ENCODE measurements around the gene VPREB3.
"Not testable (repeated sequence)": the region's sequence is repeated elsewhere in the genome, so short reads cannot be mapped to it uniquely, and the experiment has no call there.

Gene VPREB3

DNA sequence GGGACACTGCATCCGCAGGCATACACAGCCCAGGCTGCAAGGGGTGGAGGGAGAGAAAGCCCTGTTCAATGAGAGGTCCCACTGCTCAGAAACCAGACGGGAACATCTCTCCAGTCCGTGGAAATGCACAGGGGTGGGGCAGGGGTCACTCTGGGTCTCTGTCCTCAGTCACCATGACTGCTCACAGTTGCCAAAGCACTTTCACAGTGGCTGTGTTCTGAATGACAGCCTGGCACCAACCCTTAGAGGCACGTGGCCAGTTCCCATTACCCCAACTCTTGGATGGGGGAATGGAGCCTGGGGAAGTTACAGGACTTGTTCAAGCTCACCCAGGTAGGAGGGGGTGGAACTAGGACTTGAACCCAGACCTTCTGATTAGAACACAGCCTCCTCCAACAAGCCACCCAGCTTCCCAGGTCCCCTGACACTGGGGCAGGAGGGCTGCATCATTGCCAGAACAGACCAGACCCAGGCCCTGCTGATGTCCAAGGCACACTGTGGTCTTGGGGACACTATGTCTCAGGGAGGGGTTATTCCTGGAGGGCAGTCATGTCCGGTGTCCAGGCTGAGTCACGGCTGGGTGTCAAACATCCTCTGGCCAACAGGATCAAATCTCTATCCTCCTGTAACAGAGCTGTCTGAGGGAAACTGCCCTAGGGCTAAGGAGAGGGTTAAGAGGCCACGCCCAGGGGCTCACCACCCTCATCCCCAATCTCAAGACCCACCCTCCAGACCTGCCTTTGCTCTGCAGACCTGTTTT is 11.5 kb downstream of the VPREB3 start:
- no peak overlapping the region for H3K9ac ChIP-seq (ENCODE audit: low read length)
- H3K9me3 ChIP-seq (ENCODE audit: control insufficient read depth, low read length), result no peaks in the 10 kb centered on the region
- H3K36me3 ChIP-seq (ENCODE audit: control insufficient read depth, insufficient read depth, low read length), result peaks cover 15% of the 10 kb centered on the region
- H3K4me1 ChIP-seq (ENCODE audit: control insufficient read depth, insufficient read depth, low read length), result peaks cover 10% of the 10 kb centered on the region
- no peaks in the 10 kb centered on the region for H3K27me3 ChIP-seq (ENCODE audit: control insufficient read depth, insufficient read depth, low read length)
- no peak overlapping the region for H3K4me3 ChIP-seq (ENCODE audit: low read length)

- H3K27me3 ChIP-seq (ENCODE audit: control insufficient read depth, insufficient read depth, low read length), result no peaks in the 10 kb centered on the region
- no peaks in the 10 kb centered on the region for H3K4me1 ChIP-seq (ENCODE audit: control insufficient read depth, insufficient read depth, low read length)
- no peaks in the 10 kb centered on the region for H3K36me3 ChIP-seq (ENCODE audit: control insufficient read depth, insufficient read depth, low read length)
- no peak overlapping the region for H3K4me3 ChIP-seq (ENCODE audit: low read length)
- no peaks in the 10 kb centered on the region for H3K9me3 ChIP-seq (ENCODE audit: control insufficient read depth, low read length)
- no peak overlapping the region for H3K9ac ChIP-seq (ENCODE audit: low read length)
These were observed 16.5 kb downstream of the VPREB3 start for GRCh38 chr22:23737696-23738095.

DNA sequence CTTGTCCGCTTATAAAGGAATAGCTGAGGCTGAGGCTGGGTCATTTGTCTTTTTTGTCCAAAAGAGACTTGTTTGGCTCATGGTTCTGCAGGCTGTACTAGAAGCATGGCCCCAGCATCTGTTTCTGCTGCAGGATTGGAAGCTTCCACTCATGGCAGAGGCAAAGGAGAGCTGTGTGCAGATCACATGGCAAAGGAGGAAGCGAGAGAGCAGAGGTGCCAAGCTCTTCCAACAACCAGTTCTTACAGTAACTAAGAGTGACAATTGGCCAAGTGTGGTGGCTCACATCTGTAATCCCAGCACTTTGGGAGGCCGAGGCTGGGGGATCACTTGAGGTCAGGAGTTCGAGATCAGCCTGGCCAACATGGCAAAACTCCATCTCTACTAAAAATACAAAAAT is 26.1 kb downstream of the VPREB3 start:
- H3K9me3 ChIP-seq (ENCODE audit: control insufficient read depth, low read length); H3K4me1 ChIP-seq (ENCODE audit: control insufficient read depth, insufficient read depth, low read length); H3K4me3 ChIP-seq (ENCODE audit: low read length); H3K36me3 ChIP-seq (ENCODE audit: control insufficient read depth, insufficient read depth, low read length); H3K27me3 ChIP-seq (ENCODE audit: control insufficient read depth, insufficient read depth, low read length); H3K9ac ChIP-seq (ENCODE audit: low read length): not testable (repeated sequence)

DNA sequence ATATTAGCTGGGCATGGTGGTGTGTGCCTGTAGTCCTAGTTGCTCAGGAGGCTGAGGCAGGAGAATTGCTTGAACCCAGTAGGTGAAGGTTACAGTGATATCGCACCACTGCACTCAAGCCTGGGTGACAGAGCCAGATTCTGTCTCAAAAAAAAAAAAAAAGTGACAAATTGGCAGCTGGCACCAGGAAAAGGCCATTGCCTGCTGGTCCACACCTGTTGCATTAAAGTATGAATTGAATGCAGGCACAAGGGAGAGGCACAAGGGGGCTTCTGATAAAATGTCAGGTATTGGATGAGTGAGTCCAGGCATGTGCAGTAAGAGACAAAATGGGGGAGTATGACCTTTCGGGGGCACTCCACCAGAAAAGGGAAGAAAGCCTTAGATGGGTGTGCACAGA is 31.5 kb downstream of the VPREB3 start:
- H3K4me3 ChIP-seq (ENCODE audit: low read length), result no peak overlapping the region
- H3K27me3 ChIP-seq (ENCODE audit: control insufficient read depth, insufficient read depth, low read length), result no peaks in the 10 kb centered on the region
- H3K36me3 ChIP-seq (ENCODE audit: control insufficient read depth, insufficient read depth, low read length), result no peaks in the 10 kb centered on the region
- no peaks in the 10 kb centered on the region for H3K9me3 ChIP-seq (ENCODE audit: control insufficient read depth, low read length)
- no peak overlapping the region for H3K9ac ChIP-seq (ENCODE audit: low read length)
- no peaks in the 10 kb centered on the region for H3K4me1 ChIP-seq (ENCODE audit: control insufficient read depth, insufficient read depth, low read length)

GRCh38 chr22:23722160-23722559 is 32.1 kb downstream of the VPREB3 start:
- no peak overlapping the region for H3K9ac ChIP-seq (ENCODE audit: low read length)
- no peaks in the 10 kb centered on the region for H3K27me3 ChIP-seq (ENCODE audit: control insufficient read depth, insufficient read depth, low read length)
- no peaks in the 10 kb centered on the region for H3K9me3 ChIP-seq (ENCODE audit: control insufficient read depth, low read length)
- no peak overlapping the region for H3K4me3 ChIP-seq (ENCODE audit: low read length)
- no peaks in the 10 kb centered on the region for H3K36me3 ChIP-seq (ENCODE audit: control insufficient read depth, insufficient read depth, low read length)
- peaks cover 4% of the 10 kb centered on the region for H3K4me1 ChIP-seq (ENCODE audit: control insufficient read depth, insufficient read depth, low read length)

DNA sequence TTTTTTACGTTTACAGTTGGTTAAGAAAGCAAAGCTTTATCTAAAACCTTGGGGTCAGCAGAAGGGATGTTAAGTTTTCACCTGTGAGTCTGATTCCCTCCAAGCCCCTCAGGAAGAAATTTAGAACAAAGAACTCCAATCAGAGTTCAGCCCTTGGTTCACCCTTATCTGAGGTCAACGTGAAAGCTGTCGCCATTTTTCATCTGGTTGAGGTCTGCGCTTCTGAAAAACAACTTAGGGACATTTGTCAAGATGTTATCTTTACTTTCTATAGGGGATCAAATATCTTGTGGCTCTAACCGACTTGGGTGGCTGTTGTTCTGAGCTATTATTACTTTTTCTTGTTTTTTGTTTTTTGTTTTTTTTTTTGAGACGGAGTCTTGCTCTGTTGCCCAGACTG is 33.4 kb downstream of the VPREB3 start:
- no peak overlapping the region for H3K9ac ChIP-seq (ENCODE audit: low read length)
- no peak overlapping the region for H3K4me3 ChIP-seq (ENCODE audit: low read length)
- peaks cover 6% of the 10 kb centered on the region for H3K4me1 ChIP-seq (ENCODE audit: control insufficient read depth, insufficient read depth, low read length)

GRCh38 chr22:23718371-23719165 is 35.7 kb downstream of the VPREB3 start:
- Histone ChIP-seq H3K36me3 (ENCODE audit: control insufficient read depth, insufficient read depth, low read length) (no peaks in the 10 kb centered on the region), H3K27me3 (ENCODE audit: control insufficient read depth, insufficient read depth, low read length) (no peaks in the 10 kb centered on the region)

More for the DNA sequence above, 33.4 kb downstream of the VPREB3 start:
- no peaks in the 10 kb centered on the region for H3K9me3 ChIP-seq (ENCODE audit: control insufficient read depth, low read length)
- H3K36me3 ChIP-seq (ENCODE audit: control insufficient read depth, insufficient read depth, low read length), result no peaks in the 10 kb centered on the region
- no peaks in the 10 kb centered on the region for H3K27me3 ChIP-seq (ENCODE audit: control insufficient read depth, insufficient read depth, low read length)

DNA sequence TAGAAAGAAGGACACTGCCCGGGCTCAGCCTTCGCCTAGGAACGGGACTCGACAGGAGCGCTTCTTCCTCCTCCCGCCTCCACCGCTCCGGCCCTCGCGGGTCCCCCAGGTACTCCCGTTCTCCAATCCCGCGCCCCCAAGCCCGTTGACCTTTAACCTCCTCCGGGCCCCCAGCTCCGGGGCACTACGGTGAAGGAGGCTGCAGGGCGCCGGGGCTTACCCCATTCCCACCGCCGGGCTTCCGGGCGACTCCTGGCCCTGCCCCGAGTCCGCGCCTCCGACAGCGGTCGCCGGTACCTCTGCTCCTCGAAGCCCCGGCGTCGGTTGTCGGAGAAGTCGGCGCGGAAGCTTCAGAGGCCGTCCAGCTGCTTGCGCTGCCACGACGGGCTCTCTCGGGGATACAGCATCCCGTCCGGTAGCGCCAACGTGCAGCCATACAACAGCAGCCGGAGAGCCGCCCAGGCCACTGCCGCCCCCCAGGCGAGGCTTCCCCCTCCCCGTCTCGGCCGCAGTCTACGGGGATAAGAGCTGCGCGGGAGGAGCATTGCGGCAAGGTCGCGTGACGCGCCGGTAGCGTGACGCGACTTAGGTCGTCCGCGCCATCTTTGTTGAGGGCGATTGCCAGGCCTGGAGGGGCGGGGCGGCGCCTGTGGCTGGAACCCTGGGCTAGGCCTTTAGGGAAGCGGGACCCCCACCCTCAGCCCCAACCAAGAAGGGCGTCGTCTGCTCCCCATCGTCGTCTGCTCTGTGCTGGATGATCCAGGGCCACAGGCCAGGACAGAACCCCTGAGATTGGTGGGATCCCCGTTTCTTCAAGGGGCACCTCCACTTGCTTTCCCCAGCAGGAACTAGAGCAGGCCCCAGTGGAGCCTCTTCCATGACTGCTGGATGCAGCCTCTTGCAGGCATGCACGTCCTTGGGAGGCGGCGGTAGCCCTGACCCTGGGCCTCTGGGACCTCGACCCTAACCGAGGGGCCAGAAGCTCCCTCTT is 37.1 kb downstream of the VPREB3 start:
- Histone ChIP-seq H3K36me3 (ENCODE audit: control insufficient read depth, insufficient read depth, low read length) (no peaks in the 10 kb centered on the region), H3K4me1 (ENCODE audit: control insufficient read depth, insufficient read depth, low read length) (peaks cover 7% of the 10 kb centered on the region), H3K4me3 (ENCODE audit: low read length) (peak overlapping the region; percentile 44), H3K27me3 (ENCODE audit: control insufficient read depth, insufficient read depth, low read length) (no peaks in the 10 kb centered on the region), H3K9me3 (ENCODE audit: control insufficient read depth, low read length) (no peaks in the 10 kb centered on the region), H3K9ac (ENCODE audit: low read length) (peak overlapping the region; percentile 77)

More at GRCh38 chr22:23718371-23719165, 35.7 kb downstream of the VPREB3 start:
- Histone ChIP-seq H3K4me3 (ENCODE audit: low read length) (no peak overlapping the region), H3K4me1 (ENCODE audit: control insufficient read depth, insufficient read depth, low read length) (peaks cover 7% of the 10 kb centered on the region), H3K9me3 (ENCODE audit: control insufficient read depth, low read length) (no peaks in the 10 kb centered on the region), H3K9ac (ENCODE audit: low read length) (no peak overlapping the region)

- Histone ChIP-seq H3K4me1 (ENCODE audit: control insufficient read depth, insufficient read depth, low read length) (peaks cover 7% of the 10 kb centered on the region), H3K9ac (ENCODE audit: low read length) (peak overlapping the region; percentile 77), H3K36me3 (ENCODE audit: control insufficient read depth, insufficient read depth, low read length) (no peaks in the 10 kb centered on the region), H3K4me3 (ENCODE audit: low read length) (no peak overlapping the region), H3K9me3 (ENCODE audit: control insufficient read depth, low read length) (no peaks in the 10 kb centered on the region), H3K27me3 (ENCODE audit: control insufficient read depth, insufficient read depth, low read length) (no peaks in the 10 kb centered on the region)
These were observed 38.3 kb downstream of the VPREB3 start for GRCh38 chr22:23715806-23716375.

DNA sequence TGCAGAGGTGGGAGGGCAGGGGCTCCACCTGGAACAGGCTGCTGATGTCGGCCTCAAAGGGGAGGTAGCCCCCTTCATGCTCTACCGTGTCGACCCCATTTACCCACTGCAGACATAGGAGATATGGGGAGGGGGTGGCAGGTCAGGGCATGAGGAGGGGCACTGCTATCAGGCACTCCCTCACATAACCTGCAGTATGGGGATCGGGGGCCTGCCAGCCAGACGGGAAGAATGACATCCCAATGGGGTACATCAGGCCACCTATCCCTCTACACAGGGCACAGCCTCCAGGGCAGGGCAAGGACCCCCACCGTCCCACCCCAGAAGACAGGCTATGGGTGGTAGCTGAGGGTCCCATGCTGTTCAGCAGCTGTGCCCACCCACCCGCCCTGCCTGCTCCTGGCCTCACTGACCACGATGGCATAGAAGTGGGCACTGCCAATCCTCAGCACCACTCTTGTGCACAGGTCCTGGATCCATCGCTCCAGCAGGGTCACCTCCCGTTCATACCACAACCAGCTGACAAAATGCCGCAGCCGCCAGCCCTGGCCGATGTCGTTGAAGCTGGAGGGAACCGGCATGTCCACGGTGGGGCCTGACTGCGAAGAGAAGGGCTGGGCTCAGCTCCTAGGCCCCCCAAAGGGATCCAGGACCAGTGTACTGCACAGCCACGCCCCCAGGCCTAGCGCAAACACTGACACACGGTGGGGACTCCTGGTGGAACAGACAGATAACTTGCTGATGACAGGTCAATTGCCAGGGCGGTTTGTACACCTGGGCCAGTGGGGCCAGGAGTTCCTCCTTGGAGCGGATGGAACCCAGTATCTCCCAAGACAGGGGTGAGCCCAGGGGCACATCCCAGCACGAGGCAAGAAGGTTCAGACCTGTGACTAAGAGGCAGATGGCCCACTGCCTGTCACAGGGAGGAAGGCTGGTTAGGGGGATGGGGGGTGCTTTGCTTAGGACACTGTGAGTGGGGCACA is 39.3 kb downstream of the VPREB3 start:
- H3K36me3 ChIP-seq (ENCODE audit: control insufficient read depth, insufficient read depth, low read length), result no peaks in the 10 kb centered on the region
- H3K4me1 ChIP-seq (ENCODE audit: control insufficient read depth, insufficient read depth, low read length), result peaks cover 7% of the 10 kb centered on the region
- no peak overlapping the region for H3K4me3 ChIP-seq (ENCODE audit: low read length)
- no peaks in the 10 kb centered on the region for H3K9me3 ChIP-seq (ENCODE audit: control insufficient read depth, low read length)
- H3K27me3 ChIP-seq (ENCODE audit: control insufficient read depth, insufficient read depth, low read length), result no peaks in the 10 kb centered on the region
- no peak overlapping the region for H3K9ac ChIP-seq (ENCODE audit: low read length)
